ENCODE data around the gene XYLT1. TPM values are rescaled to one million over a fixed set of nuclear protein-coding genes. Genes with fewer than 3 reads are reported as not detected.

Gene XYLT1
- total RNA-seq, 2 donors from 2014 or later, result 6.0 to 15.2 TPM

GRCh38 chr16:17328932-17329331, 141.8 kb downstream of the XYLT1 start:
- H3K4me3 ChIP-seq, result no peak overlapping the region
- H3K36me3 ChIP-seq (replicated peaks in 1 of 2; ENCODE audit: insufficient read depth in 1 of 2, low read depth in 2 of 2), result no peaks in the 10 kb centered on the region
- DNase-seq, result no peak
- TF ChIP-seq CTCF (IDR thresholded peaks at IDR 0.05), result no peak
- no peak for TF ChIP-seq POLR2A (IDR thresholded peaks at IDR 0.05)
- no peak overlapping the region for H3K27ac ChIP-seq
- no peak for ATAC-seq
- WGBS, 2 donors, result 78 to 90% methylated on average over 9 of the region's 9 CpGs
- intact Hi-C loops (cut with DNase I), result no loop called here
- no peaks in the 10 kb centered on the region for H3K27me3 ChIP-seq
- no peaks in the 10 kb centered on the region for H3K9me3 ChIP-seq
- H3K4me1 ChIP-seq, result peaks cover 5% of the 10 kb centered on the region

GRCh38 chr16:17327664-17328335, 143.0 kb downstream of the XYLT1 start:
- Histone ChIP-seq H3K4me1 (peaks cover 5% of the 10 kb centered on the region), H3K9me3 (no peaks in the 10 kb centered on the region), H3K4me3 (no peak overlapping the region), H3K27me3 (no peaks in the 10 kb centered on the region), H3K27ac (no peak overlapping the region), H3K36me3 (replicated peaks in 1 of 2; ENCODE audit: insufficient read depth in 1 of 2, low read depth in 2 of 2) (no peaks in the 10 kb centered on the region)
- no peak for ATAC-seq
- no peak for DNase-seq
- WGBS, 2 donors, result 95 to 96% methylated on average over 10 of the region's 10 CpGs
- TF ChIP-seq CTCF (IDR thresholded peaks at IDR 0.05) (no peak), POLR2A (IDR thresholded peaks at IDR 0.05) (no peak)
- intact Hi-C loops (cut with DNase I), result no loop called here

DNA sequence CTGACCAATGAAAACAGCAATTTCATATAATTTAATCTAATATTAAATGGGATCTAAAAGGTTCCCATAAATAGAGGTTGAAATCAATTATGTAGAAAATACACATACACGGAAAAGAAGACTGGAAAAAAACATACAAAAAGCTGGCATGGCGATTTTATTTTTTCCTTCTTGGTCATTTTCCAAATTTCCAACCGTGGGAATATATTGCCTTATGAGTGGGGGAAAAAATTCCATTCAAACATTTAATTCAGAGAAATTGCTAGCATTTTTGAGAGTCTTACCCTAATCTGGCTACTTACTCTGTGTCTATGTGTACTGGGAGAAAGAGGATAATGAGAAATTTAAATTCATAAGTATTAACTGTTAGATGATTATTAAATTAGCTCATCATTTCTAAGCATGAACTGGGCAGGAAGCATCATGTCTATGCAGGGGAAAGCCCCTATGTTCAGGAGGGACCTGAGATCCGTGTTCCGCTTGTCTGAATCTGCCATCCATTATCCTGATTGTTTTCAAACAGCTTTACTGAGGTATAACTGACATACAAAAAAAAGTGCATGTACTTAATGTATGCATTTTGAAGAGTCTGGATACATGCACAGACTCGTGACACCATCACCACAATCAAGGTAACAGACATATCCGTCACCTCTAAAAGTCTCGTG, 145.2 kb downstream of the XYLT1 start:
- Histone ChIP-seq H3K9me3 (no peaks in the 10 kb centered on the region), H3K36me3 (replicated peaks in 1 of 2; ENCODE audit: insufficient read depth in 1 of 2, low read depth in 2 of 2) (no peaks in the 10 kb centered on the region), H3K27ac (no peak overlapping the region), H3K4me3 (no peak overlapping the region), H3K4me1 (peaks cover 5% of the 10 kb centered on the region), H3K27me3 (no peaks in the 10 kb centered on the region)
- intact Hi-C loops (cut with DNase I), result no loop called here
- 57 to 67% methylated on average over 8 of the region's 8 CpGs for WGBS, 2 donors
- ATAC-seq (no peak), DNase-seq (no peak)
- TF ChIP-seq CTCF (IDR thresholded peaks at IDR 0.05), result no peak
- no peak for TF ChIP-seq POLR2A (IDR thresholded peaks at IDR 0.05)

GRCh38 chr16:17324451-17324850, 146.3 kb downstream of the XYLT1 start:
- Histone ChIP-seq H3K4me1 (peaks cover 5% of the 10 kb centered on the region), H3K9me3 (no peaks in the 10 kb centered on the region), H3K4me3 (no peak overlapping the region), H3K27me3 (no peaks in the 10 kb centered on the region), H3K36me3 (replicated peaks in 1 of 2; ENCODE audit: insufficient read depth in 1 of 2, low read depth in 2 of 2) (no peaks in the 10 kb centered on the region), H3K27ac (no peak overlapping the region)
- ATAC-seq (no peak), DNase-seq (no peak)
- no peak for TF ChIP-seq POLR2A (IDR thresholded peaks at IDR 0.05)
- TF ChIP-seq CTCF (IDR thresholded peaks at IDR 0.05), result no peak
- intact Hi-C loops (cut with DNase I), result no loop called here
- WGBS, 2 donors, result 90 to 95% methylated on average over 10 of the region's 10 CpGs

DNA sequence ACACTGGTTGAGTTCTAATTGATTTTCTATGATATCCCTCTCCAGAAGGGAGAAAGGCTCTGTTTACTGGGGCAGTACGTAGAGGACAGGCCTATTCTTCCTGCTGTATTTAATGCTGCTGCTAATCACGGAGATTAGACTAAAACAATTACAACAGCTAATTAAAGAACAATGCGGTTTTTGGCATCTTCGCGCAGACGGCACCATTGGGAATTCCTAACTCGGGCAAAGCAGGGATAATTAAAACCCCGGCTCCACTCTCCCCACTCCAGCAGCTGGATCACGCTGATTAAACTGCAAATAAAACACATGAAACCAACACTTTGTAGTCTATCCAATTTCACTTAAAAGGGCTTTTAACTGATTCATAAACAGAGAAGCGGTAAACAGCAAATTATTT, 147.6 kb downstream of the XYLT1 start:
- Histone ChIP-seq H3K36me3 (replicated peaks in 1 of 2; ENCODE audit: insufficient read depth in 1 of 2, low read depth in 2 of 2) (no peaks in the 10 kb centered on the region), H3K4me1 (peaks cover 6% of the 10 kb centered on the region), H3K27me3 (no peaks in the 10 kb centered on the region), H3K27ac (no peak overlapping the region), H3K9me3 (no peaks in the 10 kb centered on the region), H3K4me3 (no peak overlapping the region)
- no peak for ATAC-seq
- 87 to 92% methylated on average over 10 of the region's 10 CpGs for WGBS, 2 donors
- no peak for DNase-seq
- intact Hi-C loops (cut with DNase I), result no loop called here
- no peak for TF ChIP-seq POLR2A (IDR thresholded peaks at IDR 0.05)
